GM23248 (cell line): ENCODE measurements around the gene SLTM. TPM values are rescaled to one million over a fixed set of nuclear protein-coding genes. Genes with fewer than 3 reads are reported as not detected.

Experiments
- DNase-seq: peaks from one replicate; pipeline ENCODE4 v3.0.0-alpha.2; 2015
- H2AFZ ChIP-seq: fragments of 200-600 bp; sonication (generic); 2 replicates; pipeline ENCODE4 v1.6.1; 2016; ENCODE audit warnings: antibody characterized with exemption
- H3F3A ChIP-seq: fragments of 200-600 bp; sonication (generic); 2 replicates; pipeline ENCODE4 v1.6.1; 2016; ENCODE audit warnings: mild to moderate bottlenecking, antibody characterized with exemption, mixed run types; ENCODE audit not compliant: insufficient read depth
- H3K27ac ChIP-seq: fragments of 200-600 bp; sonication (generic); 2 replicates; pipeline ENCODE4 v1.5.1; 2016; ENCODE audit warnings: mild to moderate bottlenecking
- H3K27me3 ChIP-seq: fragments of 200-600 bp; sonication (generic); replicated peaks from 2 replicates; pipeline ENCODE4 v1.6.1; 2016; ENCODE audit warnings: mild to moderate bottlenecking; ENCODE audit not compliant: insufficient read depth
- H3K36me3 ChIP-seq: fragments of 200-600 bp; sonication (generic); 2 replicates; pipeline ENCODE4 v1.6.1; 2016; ENCODE audit warnings: low read depth, mild to moderate bottlenecking
- H3K4me1 ChIP-seq: fragments of 200-600 bp; sonication (generic); 2 replicates; pipeline ENCODE4 v1.6.1; 2016; ENCODE audit warnings: mild to moderate bottlenecking; ENCODE audit not compliant: insufficient read depth
- H3K4me2 ChIP-seq: fragments of 200-600 bp; sonication (generic); one replicate; pipeline ENCODE4 v1.6.1; 2016; ENCODE audit warnings: mild to moderate bottlenecking; ENCODE audit not compliant: unreplicated experiment
- H3K4me3 ChIP-seq: fragments of 200-600 bp; sonication (generic); 2 replicates; pipeline ENCODE4 v1.5.1; 2016; ENCODE audit warnings: mild to moderate bottlenecking
- H3K79me2 ChIP-seq: fragments of 200-600 bp; sonication (generic); 2 replicates; pipeline ENCODE4 v1.6.1; 2016; ENCODE audit warnings: mild to moderate bottlenecking; ENCODE audit not compliant: insufficient read depth
- H3K9ac ChIP-seq: fragments of 200-600 bp; sonication (generic); 2 replicates; pipeline ENCODE4 v1.6.1; 2016; ENCODE audit warnings: mild to moderate bottlenecking
- H3K9me2 ChIP-seq: fragments of 200-600 bp; sonication (generic); 2 replicates; pipeline ENCODE4 v1.6.1; 2016; ENCODE audit warnings: mixed run types, mild to moderate bottlenecking, moderate library complexity; ENCODE audit not compliant: insufficient read depth
- H3K9me3 ChIP-seq: fragments of 200-600 bp; sonication (generic); one replicate; pipeline ENCODE4 v1.6.1; 2017; ENCODE audit warnings: low read depth
- H4K20me1 ChIP-seq: fragments of 200-600 bp; sonication (generic); 2 replicates; pipeline ENCODE4 v1.6.0; 2016; ENCODE audit not compliant: insufficient read depth
- EZH2 ChIP-seq: fragments of 200-600 bp; sonication (generic); IDR thresholded peaks from 2 replicates; pipeline ENCODE4 v1.6.1; 2018; ENCODE audit warnings: antibody characterized with exemption, mild to moderate bottlenecking; ENCODE audit not compliant: insufficient read depth, poor library complexity, severe bottlenecking
- EZH2phosphoT487 ChIP-seq: fragments of 200-600 bp; sonication (generic); IDR thresholded peaks from 2 replicates; pipeline ENCODE4 v1.6.1; 2018; ENCODE audit warnings: antibody characterized with exemption, moderate library complexity, mild to moderate bottlenecking, low read depth; ENCODE audit not compliant: insufficient read depth
- WGBS, 2 experiments: methylation state at CpG; one replicate each; pipeline ENCODE4 v1.1.6; 2015 to 2017; ENCODE audit warnings: low lambda C conversion rate in 2 of 2, low coverage in 1 of 2; ENCODE audit errors: missing lambda C conversion rate in 2 of 2; 5-methylcytosine and 5-hydroxymethylcytosine counted together
- in situ Hi-C: fragments of 300-500 bp; cut with MboI; formaldehyde crosslinking; loops from 2 replicates; pipeline ENCODE4 v1.15.0; 2020
- polyA plus RNA-seq: library from polyadenylated mRNA; unstranded; fragments of >200 nt; fragmentation: Nextera tagmentation; extraction: Ambion mirVana; gene quantifications from 2 replicates; pipeline ENCODE4 v1.2.1, GENCODE V29; 2016
- total RNA-seq: library from RNA; depleted of rRNA; stranded (reverse); fragments of >200 nt; shearing (Covaris generic); gene quantifications from 2 replicates; pipeline ENCODE4 v1.2.3, GENCODE V29; 2014; rRNA removed

SLTM gene
- total RNA-seq (31.4 and 47.2 TPM in 2 replicates), polyA plus RNA-seq (54.3 and 58.9 TPM in 2 replicates)

DNA sequence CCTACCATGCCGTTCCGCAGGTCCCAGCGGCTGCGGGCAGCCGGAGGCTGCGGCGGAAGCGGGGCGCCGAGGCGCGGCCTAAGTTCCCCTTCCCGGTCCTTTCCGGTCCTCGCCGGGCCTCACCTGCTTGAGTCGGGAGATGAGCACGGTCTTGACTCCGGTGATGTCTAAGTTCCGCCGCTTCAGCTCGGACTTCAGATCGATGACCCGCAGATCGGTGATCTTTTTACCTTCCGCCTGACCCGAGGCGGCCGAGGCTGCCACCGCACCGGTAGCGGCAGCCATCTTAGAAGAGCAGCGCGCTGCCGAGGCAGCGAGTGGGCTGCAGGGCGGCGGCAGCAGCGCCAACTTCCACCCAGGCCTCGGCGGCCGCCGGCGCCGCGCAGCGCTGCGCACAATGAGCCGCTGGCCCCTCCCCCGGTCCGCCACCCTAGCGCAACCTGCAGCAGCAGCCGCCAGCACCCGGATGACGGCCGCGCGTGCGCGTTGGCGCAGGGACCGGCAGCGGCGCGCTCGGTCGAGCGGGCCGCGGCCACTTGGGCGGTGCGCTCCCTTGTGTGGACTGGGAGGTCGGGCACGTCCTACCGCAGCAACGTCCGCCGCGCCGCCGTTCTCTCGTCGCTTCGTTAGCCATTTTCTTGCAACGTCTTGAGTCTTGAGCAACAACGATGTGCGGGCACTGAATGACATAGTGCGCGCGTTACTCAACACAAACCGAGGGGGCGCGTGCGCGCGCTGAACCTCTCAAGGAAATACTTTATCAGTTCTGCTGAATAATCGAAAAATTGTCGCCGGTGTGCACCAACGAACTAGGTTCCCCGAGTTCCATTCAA, at the start of gene SLTM:
Gene SLTM, minus strand, starts transcription at position 399 of the 833 bp plus-strand sequence. Its CDS starts 114 bp downstream, at position 285.
- Histone ChIP-seq H3K9me2 (no peaks in the 10 kb centered on the region), H3K9ac (peak within 1 kb of the TSS; percentile 98), H3K27ac (peak within 1 kb of the TSS; percentile 95), H3K4me2 (peak within 1 kb of the TSS; percentile 98), H3K9me3 (no peaks in the 10 kb centered on the region), H3K4me1 (peaks cover 19% of the 10 kb centered on the region), H3K27me3 (no peaks in the 10 kb centered on the region), H3F3A (peaks cover 23% of the 10 kb centered on the region), H3K4me3 (peak within 1 kb of the TSS; percentile 99), H3K36me3 (peaks cover 7% of the 10 kb centered on the region), H2AFZ (peak within 1 kb of the TSS; percentile 94), H3K79me2 (peaks cover 44% of the 10 kb centered on the region), H4K20me1 (no peaks in the 10 kb centered on the region; the same call in 1 of the 2 replicates)
- peak; percentile 98 for DNase-seq
- no peak for TF ChIP-seq EZH2
- TF ChIP-seq EZH2phosphoT487: no peak
- in situ Hi-C loops: no loop called here
- 0 to 1% methylated on average over 71 to 99 of the region's 101 CpGs for WGBS, 2 experiments

DNA sequence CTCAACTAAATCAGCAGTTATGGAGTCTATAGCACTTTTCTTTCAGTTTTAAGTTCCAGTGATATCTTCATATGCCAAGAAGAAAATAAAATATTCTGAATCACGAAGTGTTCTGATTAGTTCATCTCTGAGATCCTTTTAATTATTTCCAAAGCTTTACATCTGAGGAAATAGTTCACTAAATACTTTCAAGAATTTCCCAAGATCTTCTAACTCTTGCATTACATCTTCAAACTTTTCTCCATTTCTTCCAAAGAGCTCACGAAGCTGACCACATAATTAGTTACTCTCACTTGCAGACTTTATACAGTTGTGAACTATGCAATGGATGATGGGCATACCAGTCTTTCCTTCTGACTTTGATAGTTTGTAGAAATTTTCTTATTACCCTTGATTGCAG, 49.8 kb upstream of the SLTM start:
- TF ChIP-seq EZH2phosphoT487 (no peak), EZH2 (no peak)
- H3K36me3 ChIP-seq: no peaks in the 10 kb centered on the region
- in situ Hi-C loops: no loop called here
- no peaks in the 10 kb centered on the region for H3K9me3 ChIP-seq
- no peak overlapping the region for H3K4me3 ChIP-seq
- peaks cover 12% of the 10 kb centered on the region for H3K79me2 ChIP-seq
- H4K20me1 ChIP-seq: no peaks in the 10 kb centered on the region
- DNase-seq: no peak
- H3K27ac ChIP-seq: no peak overlapping the region
- H3F3A ChIP-seq: 0 out of 2 replicates have a peak, but pooled peaks cover 5% of the 10 kb centered on the region
- WGBS, 2 experiments: 48 to 49% methylated on average over 2 of the region's 2 CpGs
- H3K9me2 ChIP-seq: no peaks in the 10 kb centered on the region
- H3K4me1 ChIP-seq: no peaks in the 10 kb centered on the region
- no peaks in the 10 kb centered on the region for H3K27me3 ChIP-seq
- H3K4me2 ChIP-seq: no peak overlapping the region
- no peak overlapping the region for H3K9ac ChIP-seq
- no peak overlapping the region for H2AFZ ChIP-seq

DNA sequence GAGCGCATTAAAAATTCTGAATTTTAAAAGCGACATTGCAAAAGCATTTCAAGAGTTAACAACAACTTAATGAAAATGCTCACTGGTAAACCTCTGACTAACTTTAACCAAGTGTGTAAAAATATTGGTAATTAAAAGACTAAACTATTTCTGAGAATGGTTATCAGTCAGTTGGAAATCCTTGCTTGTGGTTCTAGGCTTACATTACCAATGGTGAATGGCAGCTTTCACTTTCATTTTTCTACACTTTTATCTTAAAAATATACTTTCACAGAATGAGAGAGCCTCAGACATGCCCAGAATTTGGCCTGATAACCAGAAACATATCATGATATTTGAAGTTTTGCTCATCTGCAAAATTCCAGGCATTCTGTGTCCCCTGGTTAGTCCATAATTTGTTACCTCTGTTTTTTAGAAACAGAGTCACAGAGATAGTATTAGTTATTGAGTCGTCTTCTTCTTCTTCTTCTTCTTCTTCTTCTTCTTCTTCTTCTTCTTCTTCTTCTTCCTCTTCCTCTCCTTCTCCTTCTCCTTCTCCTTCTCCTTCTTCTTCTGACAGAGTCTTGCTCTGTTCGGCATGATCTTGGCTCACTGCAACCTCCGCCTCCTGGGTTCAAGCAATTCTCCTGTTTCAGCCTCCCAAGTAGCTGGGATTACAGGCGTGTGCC, 48.5 kb upstream of the SLTM start:
- no peak overlapping the region for H3K9ac ChIP-seq
- H3K27ac ChIP-seq: no peak overlapping the region
- TF ChIP-seq EZH2phosphoT487: no peak
- TF ChIP-seq EZH2: no peak
- 0 out of 2 replicates have a peak, but pooled peaks cover 5% of the 10 kb centered on the region for H3F3A ChIP-seq
- H3K27me3 ChIP-seq: no peaks in the 10 kb centered on the region
- H2AFZ ChIP-seq: peak overlapping the region; percentile 69
- H3K9me3 ChIP-seq: no peaks in the 10 kb centered on the region
- H3K4me3 ChIP-seq: no peak overlapping the region
- H3K36me3 ChIP-seq: no peaks in the 10 kb centered on the region
- in situ Hi-C loops: no loop called here
- no peaks in the 10 kb centered on the region for H4K20me1 ChIP-seq
- 0 out of 2 replicates have a peak, but pooled peaks cover 2% of the 10 kb centered on the region for H3K79me2 ChIP-seq
- WGBS, 2 experiments: 67 to 68% methylated on average over 5 to 6 of the region's 6 CpGs
- peak overlapping the region; percentile 6 for H3K4me2 ChIP-seq
- no peaks in the 10 kb centered on the region for H3K9me2 ChIP-seq
- H3K4me1 ChIP-seq: no peaks in the 10 kb centered on the region
- no peak for DNase-seq

DNA sequence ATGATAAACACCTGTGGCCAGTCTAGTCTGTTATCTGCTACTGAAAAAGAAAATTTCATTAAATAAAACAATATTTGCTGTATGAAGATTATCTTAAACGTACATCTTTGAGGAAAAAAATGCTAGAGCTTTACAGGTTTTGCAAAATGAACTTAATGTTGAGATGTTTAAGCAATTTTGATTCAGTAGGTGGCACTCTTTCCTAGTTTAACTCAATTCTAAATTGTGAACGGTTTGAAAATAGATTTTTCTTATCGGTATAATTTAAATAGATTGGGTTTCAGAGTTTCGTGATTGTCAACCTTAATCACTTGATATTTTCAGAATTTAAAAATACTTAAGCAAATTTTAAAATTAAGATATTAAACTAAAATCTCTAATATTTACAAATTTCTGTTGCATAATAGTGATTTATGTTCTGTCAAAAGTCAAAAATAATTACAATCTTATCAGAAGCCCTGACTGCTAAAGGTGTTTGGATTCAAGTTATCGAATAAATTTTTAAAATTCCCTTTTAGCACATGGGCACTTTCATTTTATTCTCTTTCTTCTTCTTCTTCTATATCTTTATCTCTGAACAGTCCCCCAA, 47.0 kb upstream of the SLTM start:
- Histone ChIP-seq H3K36me3 (no peaks in the 10 kb centered on the region), H3K27me3 (no peaks in the 10 kb centered on the region), H3K9me3 (no peaks in the 10 kb centered on the region), H3K27ac (no peak overlapping the region), H3F3A (0 out of 2 replicates have a peak, but pooled peaks cover 5% of the 10 kb centered on the region), H3K4me2 (no peak overlapping the region), H4K20me1 (no peaks in the 10 kb centered on the region), H3K9ac (no peak overlapping the region), H3K4me3 (no peak overlapping the region), H2AFZ (no peak overlapping the region), H3K4me1 (no peaks in the 10 kb centered on the region), H3K9me2 (no peaks in the 10 kb centered on the region), H3K79me2 (no peaks in the 10 kb centered on the region)
- in situ Hi-C loops: no loop called here
- peak; percentile 64 for DNase-seq
- TF ChIP-seq EZH2phosphoT487 (no peak), EZH2 (no peak)
- 1 to 4% methylated on average over 5 of the region's 5 CpGs for WGBS, 2 experiments
